Suppressor macrophage treated with lipopolysaccharide for 4 hours (primary cell): Measurements from ENCODE around the gene DDC.

Experiments
- DNase-seq: peaks from one replicate; pipeline ENCODE4 v3.0.0-alpha.2; 2020

Gene DDC

GRCh38 chr7:50564640-50565558, at the start of gene DDC:
TSS of gene DDC (minus strand) at chr7:50565405. CDS start at chr7:50544085, 21,320 bp downstream.
- DNase-seq = no peak

GRCh38 chr7:50613473-50613872, 48.3 kb upstream of the DDC start:
- no peak for DNase-seq

- no peak for DNase-seq
Measured at GRCh38 chr7:50612704-50613103, 47.5 kb upstream of the DDC start.

- DNase-seq = peak; percentile 63
Measured at GRCh38 chr7:50610521-50611277, 45.5 kb upstream of the DDC start.

GRCh38 chr7:50608196-50608906, 43.1 kb upstream of the DDC start:
- DNase-seq = peak; percentile 15

- DNase-seq = no peak
Measured at GRCh38 chr7:50607524-50608125, 42.4 kb upstream of the DDC start.

GRCh38 chr7:50605059-50605458, 39.9 kb upstream of the DDC start:
- no peak for DNase-seq

- no peak for DNase-seq
Measured at GRCh38 chr7:50603287-50603686, 38.1 kb upstream of the DDC start.

- DNase-seq = no peak
Measured at GRCh38 chr7:50599385-50599784, 34.2 kb upstream of the DDC start.

GRCh38 chr7:50598460-50599343, 33.5 kb upstream of the DDC start:
- DNase-seq = peak; percentile 28

GRCh38 chr7:50596484-50596883, 31.3 kb upstream of the DDC start:
- no peak for DNase-seq

- no peak for DNase-seq
Measured at GRCh38 chr7:50595491-50596102, 30.4 kb upstream of the DDC start.

- no peak for DNase-seq
Measured at GRCh38 chr7:50594734-50595485, 29.7 kb upstream of the DDC start.

GRCh38 chr7:50594136-50594535, 28.9 kb upstream of the DDC start:
- DNase-seq = no peak

GRCh38 chr7:50592940-50593339, 27.7 kb upstream of the DDC start:
- no peak for DNase-seq

GRCh38 chr7:50591480-50592438, 26.6 kb upstream of the DDC start:
- DNase-seq = no peak

GRCh38 chr7:50591098-50591479, 25.9 kb upstream of the DDC start:
- DNase-seq = no peak

- DNase-seq = no peak
Measured at GRCh38 chr7:50590535-50590934, 25.3 kb upstream of the DDC start.

- DNase-seq = no peak
Measured at GRCh38 chr7:50589364-50589763, 24.2 kb upstream of the DDC start.
